ENCODE data around the gene CLASP1.

GRCh38 chr2:121420486-121420885 is 228.8 kb downstream of the CLASP1 start:
- TF ChIP-seq, protein P1, sequence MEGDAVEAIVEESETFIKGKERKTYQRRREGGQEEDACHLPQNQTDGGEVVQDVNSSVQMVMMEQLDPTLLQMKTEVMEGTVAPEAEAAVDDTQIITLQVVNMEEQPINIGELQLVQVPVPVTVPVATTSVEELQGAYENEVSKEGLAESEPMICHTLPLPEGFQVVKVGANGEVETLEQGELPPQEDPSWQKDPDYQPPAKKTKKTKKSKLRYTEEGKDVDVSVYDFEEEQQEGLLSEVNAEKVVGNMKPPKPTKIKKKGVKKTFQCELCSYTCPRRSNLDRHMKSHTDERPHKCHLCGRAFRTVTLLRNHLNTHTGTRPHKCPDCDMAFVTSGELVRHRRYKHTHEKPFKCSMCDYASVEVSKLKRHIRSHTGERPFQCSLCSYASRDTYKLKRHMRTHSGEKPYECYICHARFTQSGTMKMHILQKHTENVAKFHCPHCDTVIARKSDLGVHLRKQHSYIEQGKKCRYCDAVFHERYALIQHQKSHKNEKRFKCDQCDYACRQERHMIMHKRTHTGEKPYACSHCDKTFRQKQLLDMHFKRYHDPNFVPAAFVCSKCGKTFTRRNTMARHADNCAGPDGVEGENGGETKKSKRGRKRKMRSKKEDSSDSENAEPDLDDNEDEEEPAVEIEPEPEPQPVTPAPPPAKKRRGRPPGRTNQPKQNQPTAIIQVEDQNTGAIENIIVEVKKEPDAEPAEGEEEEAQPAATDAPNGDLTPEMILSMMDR (IDR thresholded peaks at IDR 0.05), result no peak
- no peak for TF ChIP-seq POLR2A (IDR thresholded peaks at IDR 0.05)
